ENCODE data around the gene KCTD12.

The KCTD12 gene

GRCh38 chr13:76894401-76895110, 8.4 kb upstream of the KCTD12 start:
- ATAC-seq (ENCODE audit: insufficient read depth, low read depth) = no peak
- no peaks in the 10 kb centered on the region for H4K20me1 ChIP-seq (ENCODE audit: insufficient read depth, low read length)
- H3K4me3 ChIP-seq (ENCODE audit: low read depth in 1 of 2, low read length in 2 of 2) = no peak overlapping the region
- H3K9ac ChIP-seq (ENCODE audit: low read depth, low read length) = no peak overlapping the region
- H3K79me2 ChIP-seq (ENCODE audit: insufficient read depth, low read length) = no peaks in the 10 kb centered on the region
- no peak for TF ChIP-seq CTCF (IDR thresholded peaks at IDR 0.05; ENCODE audit: borderline replicate concordance, extremely low read depth, low read length, poor library complexity, severe bottlenecking)
- TF ChIP-seq EZH2 (IDR thresholded peaks at IDR 0.05; ENCODE audit: borderline replicate concordance, low read depth, low read length, severe bottlenecking) = no peak
- no peak for DNase-seq
- H3K36me3 ChIP-seq (ENCODE audit: insufficient read depth, low read length) = no peaks in the 10 kb centered on the region
- H3K4me1 ChIP-seq (ENCODE audit: insufficient read depth, low read length) = no peaks in the 10 kb centered on the region
- no peak overlapping the region for H2AFZ ChIP-seq (ENCODE audit: low read depth, low read length)
- peaks cover 25% of the 10 kb centered on the region for H3K27me3 ChIP-seq (ENCODE audit: insufficient read depth, low read length, poor library complexity)
- H3K27ac ChIP-seq (ENCODE audit: low read length) = no peak overlapping the region
- no peak overlapping the region for H3K4me2 ChIP-seq (ENCODE audit: insufficient read depth, low read length)
- H3K9me3 ChIP-seq (ENCODE audit: insufficient read depth, low read length, severe bottlenecking) = peaks cover 6% of the 10 kb centered on the region

DNA sequence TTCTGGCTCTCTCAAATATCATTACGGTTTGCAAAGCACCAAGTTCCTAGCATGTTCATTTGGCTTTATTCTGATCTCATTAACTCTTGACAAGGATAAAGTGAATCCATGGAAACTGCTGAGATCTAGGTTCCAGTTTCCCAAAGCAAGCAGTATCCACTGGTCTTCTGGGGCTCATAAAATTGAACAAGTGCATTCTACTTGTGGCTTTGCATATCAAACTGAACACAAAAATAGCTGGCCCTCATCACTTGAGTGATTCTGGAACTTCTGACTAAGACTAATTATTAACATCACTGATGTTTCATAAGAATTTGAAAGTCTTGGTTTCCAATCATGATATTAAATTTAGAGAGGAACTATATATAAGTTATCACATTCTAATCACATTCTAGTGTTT, 6.3 kb upstream of the KCTD12 start:
- Histone ChIP-seq H3K27me3 (ENCODE audit: insufficient read depth, low read length, poor library complexity) (peaks cover 31% of the 10 kb centered on the region), H3K79me2 (ENCODE audit: insufficient read depth, low read length) (no peaks in the 10 kb centered on the region), H4K20me1 (ENCODE audit: insufficient read depth, low read length) (no peaks in the 10 kb centered on the region), H3K36me3 (ENCODE audit: insufficient read depth, low read length) (no peaks in the 10 kb centered on the region), H3K4me3 (ENCODE audit: low read depth in 1 of 2, low read length in 2 of 2) (no peak overlapping the region), H3K9ac (ENCODE audit: low read depth, low read length) (no peak overlapping the region), H3K4me1 (ENCODE audit: insufficient read depth, low read length) (no peaks in the 10 kb centered on the region), H3K4me2 (ENCODE audit: insufficient read depth, low read length) (no peak overlapping the region), H2AFZ (ENCODE audit: low read depth, low read length) (no peak overlapping the region), H3K27ac (ENCODE audit: low read length) (no peak overlapping the region), H3K9me3 (ENCODE audit: insufficient read depth, low read length, severe bottlenecking) (no peaks in the 10 kb centered on the region)
- DNase-seq (no peak), ATAC-seq (ENCODE audit: insufficient read depth, low read depth) (no peak)
- TF ChIP-seq CTCF (IDR thresholded peaks at IDR 0.05; ENCODE audit: borderline replicate concordance, extremely low read depth, low read length, poor library complexity, severe bottlenecking) = no peak
- TF ChIP-seq EZH2 (IDR thresholded peaks at IDR 0.05; ENCODE audit: borderline replicate concordance, low read depth, low read length, severe bottlenecking) = no peak

DNA sequence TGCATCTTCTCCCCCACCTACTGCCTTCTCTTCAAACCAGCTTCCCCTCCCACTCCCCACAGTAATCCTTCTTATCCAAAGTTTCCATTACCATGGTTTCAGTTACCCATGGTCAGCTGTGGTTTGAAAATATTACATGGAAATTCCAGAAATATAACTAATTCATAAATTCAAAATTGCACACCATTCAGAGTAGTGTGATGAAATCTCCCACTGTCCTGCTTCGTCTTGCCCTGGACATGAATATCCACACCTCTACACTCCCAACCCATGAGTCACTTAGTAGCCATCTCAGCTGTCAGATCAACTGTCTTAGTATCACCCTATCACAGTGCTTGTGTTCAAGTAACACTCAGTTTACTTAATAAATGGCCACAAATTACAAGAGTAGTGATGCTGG, 3.8 kb upstream of the KCTD12 start:
- TF ChIP-seq CTCF (IDR thresholded peaks at IDR 0.05; ENCODE audit: borderline replicate concordance, extremely low read depth, low read length, poor library complexity, severe bottlenecking) (no peak), EZH2 (IDR thresholded peaks at IDR 0.05; ENCODE audit: borderline replicate concordance, low read depth, low read length, severe bottlenecking) (no peak)
- ATAC-seq (ENCODE audit: insufficient read depth, low read depth) (no peak), DNase-seq (no peak)
- peaks cover 33% of the 10 kb centered on the region for H3K27me3 ChIP-seq (ENCODE audit: insufficient read depth, low read length, poor library complexity)
- no peak overlapping the region for H3K4me3 ChIP-seq (ENCODE audit: low read depth in 1 of 2, low read length in 2 of 2)
- H4K20me1 ChIP-seq (ENCODE audit: insufficient read depth, low read length) = no peaks in the 10 kb centered on the region
- H3K4me1 ChIP-seq (ENCODE audit: insufficient read depth, low read length) = peaks cover 9% of the 10 kb centered on the region
- H3K36me3 ChIP-seq (ENCODE audit: insufficient read depth, low read length) = no peaks in the 10 kb centered on the region
- H3K79me2 ChIP-seq (ENCODE audit: insufficient read depth, low read length) = no peaks in the 10 kb centered on the region
- no peak overlapping the region for H3K27ac ChIP-seq (ENCODE audit: low read length)
- no peak overlapping the region for H3K4me2 ChIP-seq (ENCODE audit: insufficient read depth, low read length)
- no peak overlapping the region for H2AFZ ChIP-seq (ENCODE audit: low read depth, low read length)
- no peak overlapping the region for H3K9ac ChIP-seq (ENCODE audit: low read depth, low read length)
- H3K9me3 ChIP-seq (ENCODE audit: insufficient read depth, low read length, severe bottlenecking) = no peaks in the 10 kb centered on the region
